HG03520 (cell line): Measurements from ENCODE around the gene ZNF772.
"Not testable (repeated sequence)": the region's sequence is repeated elsewhere in the genome, so short reads cannot be mapped to it uniquely, and the experiment has no call there.

ENCODE experiments used
- ATAC-seq: cut with Tn5 transposase; IDR thresholded peaks from one replicate; pipeline ENCODE4 v1.9.1; 2021; ENCODE audit warnings: mild to moderate bottlenecking, moderate library complexity; ENCODE audit not compliant: unreplicated experiment

The ZNF772 gene

GRCh38 chr19:57477191-57478008, at the start of gene ZNF772:
ZNF772 (minus strand) TSS chr19:57477566; CDS start chr19:57477309, 257 bp downstream.
- ATAC-seq = peak; percentile 83

DNA sequence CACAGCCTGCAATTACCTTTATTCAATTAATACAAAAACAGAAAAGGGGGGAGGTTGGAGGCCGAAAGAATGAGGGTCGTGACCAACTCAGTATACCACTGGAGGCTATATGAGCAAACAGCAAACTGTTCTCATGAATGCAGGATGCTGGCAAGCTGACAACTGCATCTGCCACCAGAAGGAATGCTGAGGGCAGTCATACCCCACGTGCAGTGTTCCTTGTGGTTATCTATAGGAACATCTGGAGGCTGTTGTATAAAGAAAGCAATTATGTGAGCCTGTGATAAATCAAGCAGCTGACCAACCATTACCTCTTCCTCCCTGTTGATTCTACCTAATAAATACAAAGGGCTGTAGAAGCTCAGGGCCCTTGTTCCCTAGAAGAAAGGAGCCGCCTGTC, 40.7 kb upstream of the ZNF772 start:
- not testable (repeated sequence) for ATAC-seq

DNA sequence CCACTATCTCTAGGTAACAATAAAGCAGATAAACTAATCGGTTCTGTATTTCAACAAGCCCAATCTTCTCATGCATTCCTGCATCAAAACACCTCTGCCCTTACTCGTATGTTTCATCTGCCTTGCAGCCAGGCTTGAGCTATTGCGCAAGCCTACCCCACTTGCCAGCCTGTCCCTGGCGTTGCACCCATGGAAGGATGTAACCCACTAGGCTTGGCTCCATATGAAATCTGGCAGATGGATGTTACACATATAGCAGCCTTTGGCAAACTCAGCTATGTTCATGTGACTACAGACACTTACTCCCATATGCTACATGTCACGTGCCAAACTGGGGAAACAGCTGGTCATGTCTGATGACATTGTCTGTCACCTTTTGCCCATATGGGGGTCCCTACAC, 37.9 kb upstream of the ZNF772 start:
- ATAC-seq = no peak

DNA sequence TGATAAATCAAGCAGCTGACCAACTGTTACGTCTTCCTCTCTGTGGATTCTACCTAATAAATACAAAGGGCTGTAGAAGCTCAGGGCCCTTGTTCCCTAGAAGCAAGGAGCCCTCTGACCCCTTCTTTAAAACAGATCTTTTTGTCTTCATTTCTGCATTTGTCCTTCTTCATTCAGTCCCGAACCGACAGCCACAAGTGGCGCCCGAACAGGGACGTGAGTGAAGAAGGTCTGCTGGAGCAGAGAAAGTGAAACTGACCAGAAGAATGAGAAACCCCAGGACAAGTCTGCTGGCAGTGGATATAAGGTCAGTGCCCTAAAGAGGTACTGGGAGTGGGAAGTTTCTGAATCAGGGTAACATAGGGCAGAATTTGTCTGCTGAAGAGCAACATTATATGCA, 35.5 kb upstream of the ZNF772 start:
- no peak for ATAC-seq

- ATAC-seq = no peak
Measured at GRCh38 chr19:57511484-57511883, 34.1 kb upstream of the ZNF772 start.

GRCh38 chr19:57506163-57506562, 28.8 kb upstream of the ZNF772 start:
- ATAC-seq = no peak

- ATAC-seq = not testable (repeated sequence)
Measured at GRCh38 chr19:57500400-57500799, 23.0 kb upstream of the ZNF772 start.

GRCh38 chr19:57499680-57500395, 22.5 kb upstream of the ZNF772 start, which contains the start of gene ZNF773:
ZNF773 (plus strand) TSS chr19:57499938; CDS start chr19:57500081, 143 bp downstream.
- ATAC-seq = peak; percentile 91

DNA sequence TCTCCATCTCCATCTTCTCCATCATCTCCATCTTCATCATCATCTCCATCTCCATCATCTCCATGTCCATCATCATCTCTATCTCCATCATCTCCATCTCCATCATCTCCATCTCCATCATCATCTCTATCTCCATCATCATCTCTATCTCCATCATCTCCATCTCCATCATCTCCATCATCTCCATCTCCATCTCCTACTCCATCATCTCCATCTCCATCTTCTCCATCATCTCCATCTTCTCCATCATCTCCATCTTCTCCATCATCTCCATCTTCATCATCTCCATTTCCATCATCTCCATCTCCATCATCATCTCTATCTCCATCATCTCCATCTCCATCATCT, 21.9 kb upstream of the ZNF772 start:
- not testable (repeated sequence) for ATAC-seq

GRCh38 chr19:57488299-57488644, 10.9 kb upstream of the ZNF772 start:
- ATAC-seq = not testable (repeated sequence)

GRCh38 chr19:57487477-57488298, 10.3 kb upstream of the ZNF772 start, which contains the start of gene ZNF419:
ZNF419 (plus strand) TSS chr19:57487750; CDS start chr19:57487951, 201 bp downstream.
- peak; percentile 90 for ATAC-seq

DNA sequence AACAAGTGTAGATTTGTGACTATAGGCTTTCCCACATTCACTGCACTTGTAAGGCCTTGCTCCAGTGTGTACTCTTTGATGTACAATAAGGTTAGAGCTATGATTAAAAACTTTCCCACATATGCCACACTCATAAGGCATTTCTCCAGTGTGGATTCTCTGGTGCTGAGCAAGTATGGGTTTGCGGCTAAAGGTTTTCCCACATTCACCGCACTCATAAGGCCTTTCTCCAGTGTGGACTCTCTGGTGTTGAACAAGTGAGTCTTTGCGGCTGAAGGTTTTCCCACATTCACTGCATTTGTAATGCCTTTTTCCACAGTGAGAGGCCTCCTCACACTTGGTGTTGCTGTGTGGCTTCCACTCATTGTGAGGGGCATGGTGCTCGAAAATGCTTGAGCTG, 3.7 kb downstream of the ZNF772 start:
- no peak for ATAC-seq

DNA sequence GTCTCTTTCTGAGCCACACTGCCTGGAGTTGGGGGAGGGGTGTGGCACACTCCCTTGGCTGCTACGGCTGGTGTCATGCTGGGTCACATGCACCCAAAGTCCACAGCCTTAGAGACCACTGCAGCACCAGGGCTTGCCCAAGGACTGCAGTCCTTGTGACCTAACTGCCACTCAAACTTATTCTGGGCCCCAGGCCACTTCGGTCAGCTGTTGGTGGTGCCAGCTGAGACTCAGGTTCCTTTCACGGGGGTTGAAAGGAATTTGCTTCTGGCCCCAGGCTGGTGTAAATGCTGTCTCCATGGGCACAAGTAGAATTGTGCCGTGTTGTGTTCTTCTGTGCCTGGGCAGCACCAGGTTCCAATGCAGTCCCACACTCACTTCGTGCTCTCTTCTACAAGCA, 10.9 kb downstream of the ZNF772 start:
- ATAC-seq = no peak

GRCh38 chr19:57465680-57466381, 11.5 kb downstream of the ZNF772 start:
- no peak for ATAC-seq

DNA sequence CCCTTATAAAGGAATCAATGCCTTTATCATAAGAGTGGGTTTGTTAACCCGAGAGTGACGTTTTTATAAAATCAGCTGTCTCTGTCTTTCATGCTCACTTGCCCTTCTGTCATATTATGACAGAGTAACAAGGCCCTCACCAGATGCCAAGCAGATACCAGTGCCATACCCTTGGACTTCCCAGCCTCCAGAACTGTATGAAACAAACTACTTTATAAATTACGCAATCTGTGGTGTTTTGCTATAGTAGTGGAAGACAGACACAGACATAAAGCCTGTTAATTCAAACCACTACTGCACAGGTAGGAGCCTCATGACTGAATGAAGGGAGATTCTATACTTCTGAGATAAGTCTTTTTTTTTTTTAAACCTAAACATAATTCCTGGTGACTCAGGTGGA, 25.1 kb downstream of the ZNF772 start:
- ATAC-seq = no peak

- ATAC-seq = no peak
Measured at GRCh38 chr19:57443121-57443696, 34.2 kb downstream of the ZNF772 start.

DNA sequence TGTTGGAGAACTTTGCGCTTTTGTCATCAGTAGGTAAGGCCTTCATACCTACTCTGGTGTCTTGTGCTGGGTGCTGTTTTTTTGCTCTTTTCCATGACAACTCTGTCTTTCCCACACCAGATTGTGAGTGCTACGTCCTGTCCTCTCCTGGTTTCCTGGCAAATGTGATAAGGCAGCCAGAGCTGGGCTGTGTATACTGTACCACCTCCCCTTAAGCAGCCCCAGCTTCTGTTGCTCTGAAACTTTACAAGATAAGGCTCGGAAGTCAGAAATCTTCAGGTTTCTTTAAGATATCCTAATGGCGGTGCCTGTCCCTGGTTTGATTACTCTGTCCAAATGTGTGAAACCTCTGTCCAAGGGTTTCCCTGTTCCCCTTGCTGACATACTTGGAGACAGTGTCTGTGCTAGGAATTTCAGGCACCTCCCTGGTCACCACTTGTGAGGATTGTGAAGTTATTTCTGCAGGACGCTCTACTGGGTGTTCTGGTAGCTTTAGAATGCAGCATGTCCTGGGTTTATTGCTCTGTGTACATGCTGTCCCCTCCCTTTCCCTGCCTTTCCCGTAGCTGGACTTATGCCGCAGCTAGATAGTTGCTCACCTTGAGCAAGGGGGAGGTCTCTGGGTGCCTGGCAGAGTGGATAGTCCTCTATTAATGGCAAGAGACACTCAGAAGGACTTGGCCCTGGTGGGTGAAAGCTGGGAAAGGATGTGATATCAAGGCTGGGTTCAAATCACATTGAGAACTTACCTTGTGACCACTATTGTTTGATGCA, 35.2 kb downstream of the ZNF772 start:
- no peak for ATAC-seq

GRCh38 chr19:57438925-57439324, 38.4 kb downstream of the ZNF772 start:
- ATAC-seq = no peak

- no peak for ATAC-seq
Measured at GRCh38 chr19:57437931-57438330, 39.4 kb downstream of the ZNF772 start.

- ATAC-seq = no peak
Measured at GRCh38 chr19:57436417-57436816, 40.9 kb downstream of the ZNF772 start.
